Measurements from ENCODE around the gene TYSND1. TPM values are rescaled to one million over a fixed set of nuclear protein-coding genes. Genes with fewer than 3 reads are reported as not detected.
"Not testable (repeated sequence)": the region's sequence is repeated elsewhere in the genome, so short reads cannot be mapped to it uniquely, and the experiment has no call there.

The TYSND1 gene
- total RNA-seq, 2 donors from 2014 or later, result 9.6 to 16.4 TPM

GRCh38 chr10:70118196-70118595 lies 28.3 kb downstream of the TYSND1 start:
- Mint-ChIP-seq H3K4me3 (no peak overlapping the region), H3K9me3 (no peaks in the 10 kb centered on the region), H3K27ac (no peak overlapping the region), H3K27me3 (no peaks in the 10 kb centered on the region), H3K4me1 (peaks cover 6% of the 10 kb centered on the region), H3K36me3 (ENCODE audit: low read depth) (peaks cover 35% of the 10 kb centered on the region)
- ATAC-seq (replicated peaks), result no peak

- Mint-ChIP-seq H3K4me3 (no peak overlapping the region), H3K27me3 (no peaks in the 10 kb centered on the region), H3K9me3 (no peaks in the 10 kb centered on the region), H3K27ac (no peak overlapping the region), H3K4me1 (peaks cover 6% of the 10 kb centered on the region), H3K36me3 (ENCODE audit: low read depth) (peaks cover 40% of the 10 kb centered on the region)
- no peak for ATAC-seq (replicated peaks)
Measured at GRCh38 chr10:70117646-70118045, 28.9 kb downstream of the TYSND1 start.

GRCh38 chr10:70115948-70116682 lies 30.4 kb downstream of the TYSND1 start:
- peaks cover 51% of the 10 kb centered on the region for H3K36me3 Mint-ChIP-seq (ENCODE audit: low read depth)
- peaks cover 6% of the 10 kb centered on the region for H3K4me1 Mint-ChIP-seq
- H3K27me3 Mint-ChIP-seq, result no peaks in the 10 kb centered on the region
- peak overlapping the region; percentile 78 for H3K27ac Mint-ChIP-seq
- peak; percentile 69 for ATAC-seq (replicated peaks)
- H3K4me3 Mint-ChIP-seq, result no peak overlapping the region
- H3K9me3 Mint-ChIP-seq, result no peaks in the 10 kb centered on the region

GRCh38 chr10:70114902-70115301 lies 31.6 kb downstream of the TYSND1 start:
- Mint-ChIP-seq H3K27ac (no peak overlapping the region), H3K4me1 (peaks cover 6% of the 10 kb centered on the region), H3K4me3 (no peak overlapping the region), H3K27me3 (no peaks in the 10 kb centered on the region), H3K36me3 (ENCODE audit: low read depth) (peaks cover 46% of the 10 kb centered on the region), H3K9me3 (no peaks in the 10 kb centered on the region)
- no peak for ATAC-seq (replicated peaks)

GRCh38 chr10:70112071-70112470 lies 34.4 kb downstream of the TYSND1 start:
- Mint-ChIP-seq H3K4me3 (no peak overlapping the region), H3K27ac (no peak overlapping the region), H3K4me1 (peaks cover 6% of the 10 kb centered on the region), H3K27me3 (no peaks in the 10 kb centered on the region), H3K9me3 (no peaks in the 10 kb centered on the region), H3K36me3 (ENCODE audit: low read depth) (peaks cover 55% of the 10 kb centered on the region)
- no peak for ATAC-seq (replicated peaks)

GRCh38 chr10:70111496-70111895 lies 35.0 kb downstream of the TYSND1 start:
- Mint-ChIP-seq H3K4me3 (no peak overlapping the region), H3K9me3 (no peaks in the 10 kb centered on the region), H3K36me3 (ENCODE audit: low read depth) (peaks cover 54% of the 10 kb centered on the region), H3K27me3 (no peaks in the 10 kb centered on the region), H3K27ac (no peak overlapping the region), H3K4me1 (peaks cover 6% of the 10 kb centered on the region)
- no peak for ATAC-seq (replicated peaks)

- H3K4me3 Mint-ChIP-seq, result no peak overlapping the region
- no peaks in the 10 kb centered on the region for H3K9me3 Mint-ChIP-seq
- H3K27ac Mint-ChIP-seq, result no peak overlapping the region
- ATAC-seq (replicated peaks), result no peak
- no peaks in the 10 kb centered on the region for H3K27me3 Mint-ChIP-seq
- no peaks in the 10 kb centered on the region for H3K4me1 Mint-ChIP-seq
- H3K36me3 Mint-ChIP-seq (ENCODE audit: low read depth), result peaks cover 44% of the 10 kb centered on the region
Measured at GRCh38 chr10:70109064-70109729, 37.3 kb downstream of the TYSND1 start.

- no peak overlapping the region for H3K4me3 Mint-ChIP-seq
- no peaks in the 10 kb centered on the region for H3K27me3 Mint-ChIP-seq
- no peaks in the 10 kb centered on the region for H3K4me1 Mint-ChIP-seq
- H3K36me3 Mint-ChIP-seq (ENCODE audit: low read depth), result peaks cover 38% of the 10 kb centered on the region
- H3K9me3 Mint-ChIP-seq, result no peaks in the 10 kb centered on the region
- peak overlapping the region; percentile 59 for H3K27ac Mint-ChIP-seq
- peak; percentile 42 for ATAC-seq (replicated peaks)
Measured at GRCh38 chr10:70106958-70107791, 39.3 kb downstream of the TYSND1 start.

- Mint-ChIP-seq H3K27ac (peak overlapping the region; percentile 15), H3K27me3 (no peaks in the 10 kb centered on the region)
- no peak for ATAC-seq (replicated peaks)
Measured at GRCh38 chr10:70101668-70102067, 44.8 kb downstream of the TYSND1 start.

GRCh38 chr10:70101068-70101562 lies 45.4 kb downstream of the TYSND1 start:
- not testable (repeated sequence) for H3K9me3 Mint-ChIP-seq; H3K4me1 Mint-ChIP-seq; H3K27me3 Mint-ChIP-seq; H3K4me3 Mint-ChIP-seq; ATAC-seq (replicated peaks)
- Mint-ChIP-seq H3K27ac (peak overlapping the region; percentile 4), H3K36me3 (ENCODE audit: low read depth) (peaks cover 44% of the 10 kb centered on the region)

More at GRCh38 chr10:70101668-70102067, 44.8 kb downstream of the TYSND1 start:
- Mint-ChIP-seq H3K36me3 (ENCODE audit: low read depth) (peaks cover 43% of the 10 kb centered on the region), H3K9me3 (no peaks in the 10 kb centered on the region), H3K4me1 (no peaks in the 10 kb centered on the region), H3K4me3 (no peak overlapping the region)

GRCh38 chr10:70098271-70098670 lies 48.2 kb downstream of the TYSND1 start:
- Mint-ChIP-seq H3K36me3 (ENCODE audit: low read depth) (peaks cover 41% of the 10 kb centered on the region), H3K4me1 (peaks cover 16% of the 10 kb centered on the region), H3K27me3 (no peaks in the 10 kb centered on the region), H3K4me3 (no peak overlapping the region), H3K27ac (no peak overlapping the region), H3K9me3 (no peaks in the 10 kb centered on the region)
- no peak for ATAC-seq (replicated peaks)

GRCh38 chr10:70097459-70097858 lies 49.0 kb downstream of the TYSND1 start:
- H3K4me1 Mint-ChIP-seq, result peaks cover 22% of the 10 kb centered on the region
- no peak overlapping the region for H3K27ac Mint-ChIP-seq
- H3K4me3 Mint-ChIP-seq, result no peak overlapping the region
- no peak for ATAC-seq (replicated peaks)
- no peaks in the 10 kb centered on the region for H3K9me3 Mint-ChIP-seq
- peaks cover 38% of the 10 kb centered on the region for H3K36me3 Mint-ChIP-seq (ENCODE audit: low read depth)
- no peaks in the 10 kb centered on the region for H3K27me3 Mint-ChIP-seq

- Mint-ChIP-seq H3K27ac (no peak overlapping the region), H3K27me3 (no peaks in the 10 kb centered on the region), H3K9me3 (no peaks in the 10 kb centered on the region), H3K4me1 (peaks cover 28% of the 10 kb centered on the region), H3K4me3 (no peak overlapping the region), H3K36me3 (ENCODE audit: low read depth) (peaks cover 32% of the 10 kb centered on the region)
- ATAC-seq (replicated peaks), result no peak
Measured at GRCh38 chr10:70096705-70097420, 49.6 kb downstream of the TYSND1 start.

Measured in activated T-helper 17 cell treated with anti-CD3 and anti-CD28 coated beads, Interleukin-2, amount 50 U/mL, for 72 hours (primary cell).